ENCODE results near the gene PODXL2.

PODXL2 gene

DNA sequence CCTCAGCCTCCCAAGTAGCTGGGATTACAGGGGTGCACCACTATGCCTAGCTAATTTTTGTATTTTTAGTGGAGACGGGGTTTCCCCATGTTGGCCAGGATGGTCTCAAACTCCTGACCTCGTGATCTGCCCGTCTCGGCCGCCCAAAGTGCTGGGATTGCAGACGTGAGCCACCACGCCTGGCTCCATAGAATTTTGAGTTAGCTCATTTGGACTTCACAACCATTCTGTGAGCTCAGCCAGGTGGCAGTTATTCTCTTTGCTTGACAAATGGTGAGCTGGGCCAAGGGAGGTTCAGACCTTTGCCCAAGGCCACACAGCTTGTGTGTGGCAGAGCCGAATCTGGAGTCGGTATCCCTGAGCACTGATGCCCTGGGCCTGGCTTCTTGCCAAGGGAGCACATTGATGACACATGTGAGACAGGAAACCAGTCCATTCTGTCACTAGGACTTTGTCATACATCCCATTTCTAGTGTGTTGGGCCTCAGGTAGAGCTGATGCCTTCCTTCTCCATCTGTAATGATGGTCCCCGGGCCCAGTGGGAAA lies 17.6 kb downstream of the PODXL2 start:
- Histone ChIP-seq H3K4me3 (replicated peaks; ENCODE audit: insufficient read depth, low read length) (no peak overlapping the region), H3K27ac (replicated peaks) (no peak overlapping the region), H3K27me3 (ENCODE audit: insufficient read depth, poor library complexity, severe bottlenecking) (no peaks in the 10 kb centered on the region)
- DNase-seq (ENCODE audit: low read depth in 1 of 2, low spot score in 1 of 2): no peak
- no peak for TF ChIP-seq SPI1 (IDR thresholded peaks at IDR 0.05; ENCODE audit: borderline replicate concordance, low read depth)
- TF ChIP-seq GABPA (IDR thresholded peaks at IDR 0.05; ENCODE audit: low read depth): no peak
- TF ChIP-seq, protein P1, sequence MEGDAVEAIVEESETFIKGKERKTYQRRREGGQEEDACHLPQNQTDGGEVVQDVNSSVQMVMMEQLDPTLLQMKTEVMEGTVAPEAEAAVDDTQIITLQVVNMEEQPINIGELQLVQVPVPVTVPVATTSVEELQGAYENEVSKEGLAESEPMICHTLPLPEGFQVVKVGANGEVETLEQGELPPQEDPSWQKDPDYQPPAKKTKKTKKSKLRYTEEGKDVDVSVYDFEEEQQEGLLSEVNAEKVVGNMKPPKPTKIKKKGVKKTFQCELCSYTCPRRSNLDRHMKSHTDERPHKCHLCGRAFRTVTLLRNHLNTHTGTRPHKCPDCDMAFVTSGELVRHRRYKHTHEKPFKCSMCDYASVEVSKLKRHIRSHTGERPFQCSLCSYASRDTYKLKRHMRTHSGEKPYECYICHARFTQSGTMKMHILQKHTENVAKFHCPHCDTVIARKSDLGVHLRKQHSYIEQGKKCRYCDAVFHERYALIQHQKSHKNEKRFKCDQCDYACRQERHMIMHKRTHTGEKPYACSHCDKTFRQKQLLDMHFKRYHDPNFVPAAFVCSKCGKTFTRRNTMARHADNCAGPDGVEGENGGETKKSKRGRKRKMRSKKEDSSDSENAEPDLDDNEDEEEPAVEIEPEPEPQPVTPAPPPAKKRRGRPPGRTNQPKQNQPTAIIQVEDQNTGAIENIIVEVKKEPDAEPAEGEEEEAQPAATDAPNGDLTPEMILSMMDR (IDR thresholded peaks at IDR 0.05; ENCODE audit: insufficient read depth, low read length): no peak
- TF ChIP-seq POLR2AphosphoS5 (IDR thresholded peaks at IDR 0.05; ENCODE audit: low read depth): no peak
- TF ChIP-seq, protein P2, sequence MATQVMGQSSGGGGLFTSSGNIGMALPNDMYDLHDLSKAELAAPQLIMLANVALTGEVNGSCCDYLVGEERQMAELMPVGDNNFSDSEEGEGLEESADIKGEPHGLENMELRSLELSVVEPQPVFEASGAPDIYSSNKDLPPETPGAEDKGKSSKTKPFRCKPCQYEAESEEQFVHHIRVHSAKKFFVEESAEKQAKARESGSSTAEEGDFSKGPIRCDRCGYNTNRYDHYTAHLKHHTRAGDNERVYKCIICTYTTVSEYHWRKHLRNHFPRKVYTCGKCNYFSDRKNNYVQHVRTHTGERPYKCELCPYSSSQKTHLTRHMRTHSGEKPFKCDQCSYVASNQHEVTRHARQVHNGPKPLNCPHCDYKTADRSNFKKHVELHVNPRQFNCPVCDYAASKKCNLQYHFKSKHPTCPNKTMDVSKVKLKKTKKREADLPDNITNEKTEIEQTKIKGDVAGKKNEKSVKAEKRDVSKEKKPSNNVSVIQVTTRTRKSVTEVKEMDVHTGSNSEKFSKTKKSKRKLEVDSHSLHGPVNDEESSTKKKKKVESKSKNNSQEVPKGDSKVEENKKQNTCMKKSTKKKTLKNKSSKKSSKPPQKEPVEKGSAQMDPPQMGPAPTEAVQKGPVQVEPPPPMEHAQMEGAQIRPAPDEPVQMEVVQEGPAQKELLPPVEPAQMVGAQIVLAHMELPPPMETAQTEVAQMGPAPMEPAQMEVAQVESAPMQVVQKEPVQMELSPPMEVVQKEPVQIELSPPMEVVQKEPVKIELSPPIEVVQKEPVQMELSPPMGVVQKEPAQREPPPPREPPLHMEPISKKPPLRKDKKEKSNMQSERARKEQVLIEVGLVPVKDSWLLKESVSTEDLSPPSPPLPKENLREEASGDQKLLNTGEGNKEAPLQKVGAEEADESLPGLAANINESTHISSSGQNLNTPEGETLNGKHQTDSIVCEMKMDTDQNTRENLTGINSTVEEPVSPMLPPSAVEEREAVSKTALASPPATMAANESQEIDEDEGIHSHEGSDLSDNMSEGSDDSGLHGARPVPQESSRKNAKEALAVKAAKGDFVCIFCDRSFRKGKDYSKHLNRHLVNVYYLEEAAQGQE (IDR thresholded peaks at IDR 0.05; ENCODE audit: insufficient replicate concordance, low read depth): no peak

DNA sequence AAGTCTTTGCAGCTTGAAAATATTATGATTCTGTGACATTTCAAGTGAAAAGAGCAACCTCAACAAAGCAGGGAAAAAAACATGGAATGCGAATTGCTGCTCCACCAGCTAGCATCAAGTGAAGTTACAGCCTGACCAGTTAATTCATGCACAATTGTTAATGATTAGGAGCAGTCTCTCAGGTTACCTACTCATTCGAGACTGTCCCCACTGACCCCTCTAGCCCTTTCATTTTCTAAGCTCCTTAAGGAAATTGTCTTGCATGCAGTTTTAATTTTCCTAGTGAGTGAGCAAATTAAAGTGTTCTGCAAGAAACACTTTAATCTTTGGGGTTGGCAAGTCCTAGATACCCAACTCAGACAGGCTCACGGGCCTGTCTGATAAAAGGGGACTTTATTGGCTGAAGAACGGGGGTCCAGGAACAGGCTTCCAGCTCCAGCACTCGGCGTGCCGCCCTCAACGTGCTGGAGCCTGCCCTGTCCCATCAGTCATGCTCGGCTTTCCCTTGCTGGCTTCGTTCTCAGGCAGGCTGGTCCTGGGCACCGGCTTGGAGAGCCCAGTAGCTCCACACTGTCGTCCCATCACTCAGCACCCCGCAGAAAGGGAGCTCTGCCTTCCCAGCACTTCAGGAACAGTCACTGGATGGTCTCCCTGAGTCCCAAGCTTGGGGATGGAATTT lies 18.3 kb downstream of the PODXL2 start:
- no peak overlapping the region for H3K4me3 ChIP-seq (replicated peaks; ENCODE audit: insufficient read depth, low read length)
- no peaks in the 10 kb centered on the region for H3K27me3 ChIP-seq (ENCODE audit: insufficient read depth, poor library complexity, severe bottlenecking)
- TF ChIP-seq GABPA (IDR thresholded peaks at IDR 0.05; ENCODE audit: low read depth) (no peak), POLR2AphosphoS5 (IDR thresholded peaks at IDR 0.05; ENCODE audit: low read depth) (no peak), SPI1 (IDR thresholded peaks at IDR 0.05; ENCODE audit: borderline replicate concordance, low read depth) (no peak)
- TF ChIP-seq, protein P2 (IDR thresholded peaks at IDR 0.05; ENCODE audit: insufficient replicate concordance, low read depth): no peak
- TF ChIP-seq, protein P1 (IDR thresholded peaks at IDR 0.05; ENCODE audit: insufficient read depth, low read length): no peak
- no peak for DNase-seq (ENCODE audit: low read depth in 1 of 2, low spot score in 1 of 2)
- H3K27ac ChIP-seq (replicated peaks): no peak overlapping the region

DNA sequence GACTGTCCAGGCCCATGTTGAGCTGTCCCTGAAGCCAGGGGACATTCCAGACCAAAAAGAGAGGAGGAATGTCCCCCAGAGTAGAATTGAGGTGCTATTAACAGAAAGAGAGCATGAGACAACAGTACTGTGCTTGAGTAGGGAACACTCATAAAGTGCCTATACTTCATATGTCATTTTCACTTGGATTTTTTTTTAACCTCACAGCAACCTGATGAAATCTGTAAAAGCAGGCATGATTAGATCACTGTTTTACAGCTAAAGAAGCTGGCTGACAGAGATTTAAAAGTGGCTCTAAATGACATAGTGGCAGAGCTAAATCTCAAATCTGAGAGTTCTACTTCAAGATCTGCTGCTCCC lies 18.8 kb downstream of the PODXL2 start:
- TF ChIP-seq SPI1 (IDR thresholded peaks at IDR 0.05; ENCODE audit: borderline replicate concordance, low read depth) (no peak), POLR2AphosphoS5 (IDR thresholded peaks at IDR 0.05; ENCODE audit: low read depth) (no peak), GABPA (IDR thresholded peaks at IDR 0.05; ENCODE audit: low read depth) (no peak)
- TF ChIP-seq, protein P1 (IDR thresholded peaks at IDR 0.05; ENCODE audit: insufficient read depth, low read length): no peak
- TF ChIP-seq, protein P2 (IDR thresholded peaks at IDR 0.05; ENCODE audit: insufficient replicate concordance, low read depth): no peak
- Histone ChIP-seq H3K4me3 (replicated peaks; ENCODE audit: insufficient read depth, low read length) (no peak overlapping the region), H3K27ac (replicated peaks) (no peak overlapping the region), H3K27me3 (ENCODE audit: insufficient read depth, poor library complexity, severe bottlenecking) (no peaks in the 10 kb centered on the region)
- DNase-seq (ENCODE audit: low read depth in 1 of 2, low spot score in 1 of 2): no peak

Measured in HL-60 (cell line).